ENCODE measurements around the gene SUGCT. TPM values are rescaled to one million over a fixed set of nuclear protein-coding genes. Genes with fewer than 3 reads are reported as not detected.

SUGCT gene
- total and polyA plus RNA-seq, 9 of the 15 experiments (the other 6 are each of a cell fraction or from before 2014, with no cell fraction given) = 0.58 to 2.5 (median 1.4) TPM

DNA sequence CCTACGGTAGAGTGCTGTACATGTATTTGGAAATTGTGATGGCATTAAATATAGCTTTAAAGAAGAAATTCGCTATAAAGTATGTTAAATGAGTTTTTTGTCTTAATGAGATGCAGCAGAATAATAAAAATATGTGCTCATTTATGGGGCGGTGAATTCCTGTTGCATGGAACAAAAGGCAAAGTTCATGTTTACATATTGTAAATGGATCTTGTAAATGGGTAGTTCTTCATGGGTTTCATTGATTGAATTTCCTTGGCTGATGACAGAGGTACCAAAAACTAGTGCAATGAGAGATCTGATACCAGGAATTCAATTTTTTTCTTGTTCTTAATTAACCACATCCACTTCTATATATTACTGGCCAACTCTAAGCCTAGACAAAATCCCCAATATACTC, 284.2 kb downstream of the SUGCT start (continued):
- TF ChIP-seq, protein P1, sequence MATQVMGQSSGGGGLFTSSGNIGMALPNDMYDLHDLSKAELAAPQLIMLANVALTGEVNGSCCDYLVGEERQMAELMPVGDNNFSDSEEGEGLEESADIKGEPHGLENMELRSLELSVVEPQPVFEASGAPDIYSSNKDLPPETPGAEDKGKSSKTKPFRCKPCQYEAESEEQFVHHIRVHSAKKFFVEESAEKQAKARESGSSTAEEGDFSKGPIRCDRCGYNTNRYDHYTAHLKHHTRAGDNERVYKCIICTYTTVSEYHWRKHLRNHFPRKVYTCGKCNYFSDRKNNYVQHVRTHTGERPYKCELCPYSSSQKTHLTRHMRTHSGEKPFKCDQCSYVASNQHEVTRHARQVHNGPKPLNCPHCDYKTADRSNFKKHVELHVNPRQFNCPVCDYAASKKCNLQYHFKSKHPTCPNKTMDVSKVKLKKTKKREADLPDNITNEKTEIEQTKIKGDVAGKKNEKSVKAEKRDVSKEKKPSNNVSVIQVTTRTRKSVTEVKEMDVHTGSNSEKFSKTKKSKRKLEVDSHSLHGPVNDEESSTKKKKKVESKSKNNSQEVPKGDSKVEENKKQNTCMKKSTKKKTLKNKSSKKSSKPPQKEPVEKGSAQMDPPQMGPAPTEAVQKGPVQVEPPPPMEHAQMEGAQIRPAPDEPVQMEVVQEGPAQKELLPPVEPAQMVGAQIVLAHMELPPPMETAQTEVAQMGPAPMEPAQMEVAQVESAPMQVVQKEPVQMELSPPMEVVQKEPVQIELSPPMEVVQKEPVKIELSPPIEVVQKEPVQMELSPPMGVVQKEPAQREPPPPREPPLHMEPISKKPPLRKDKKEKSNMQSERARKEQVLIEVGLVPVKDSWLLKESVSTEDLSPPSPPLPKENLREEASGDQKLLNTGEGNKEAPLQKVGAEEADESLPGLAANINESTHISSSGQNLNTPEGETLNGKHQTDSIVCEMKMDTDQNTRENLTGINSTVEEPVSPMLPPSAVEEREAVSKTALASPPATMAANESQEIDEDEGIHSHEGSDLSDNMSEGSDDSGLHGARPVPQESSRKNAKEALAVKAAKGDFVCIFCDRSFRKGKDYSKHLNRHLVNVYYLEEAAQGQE (IDR thresholded peaks at IDR 0.05; ENCODE audit: borderline replicate concordance) = no peak
- TF ChIP-seq, protein P1 (CRISPR knock-in tag; IDR thresholded peaks at IDR 0.05; ENCODE audit: low read depth) = no peak
- no peak for TF ChIP-seq MAFF (IDR thresholded peaks at IDR 0.05; ENCODE audit: low read length)
- TF ChIP-seq POLR2B (IDR thresholded peaks at IDR 0.05; ENCODE audit: low read depth, partially characterized antibody) = no peak
- no peak for TF ChIP-seq RHOXF2B (CRISPR knock-in tag; conservative IDR thresholded peaks at IDR 0.05)
- TF ChIP-seq FOSL1 (tag; conservative IDR thresholded peaks at IDR 0.05) = no peak
- TF ChIP-seq STAG1 (CRISPR knock-in tag; IDR thresholded peaks at IDR 0.05; ENCODE audit: borderline replicate concordance) = no peak
- no peak for TF ChIP-seq PCBP1 (IDR thresholded peaks at IDR 0.05; ENCODE audit: low read depth, low read length, poor library complexity, severe bottlenecking)
- no peak for TF ChIP-seq CTBP1 (IDR thresholded peaks at IDR 0.05; ENCODE audit: borderline replicate concordance)
- TF ChIP-seq HSF4 (CRISPR knock-in tag; IDR thresholded peaks at IDR 0.05; ENCODE audit: borderline replicate concordance) = no peak

Data from K562 (cell line).